ENCODE measurements around the gene PDZRN3. TPM values are rescaled to one million over a fixed set of nuclear protein-coding genes. Genes with fewer than 3 reads are reported as not detected.

PDZRN3 gene
- total and polyA plus RNA-seq, 7 donors = 2.5 to 39.3 (median 16.0) TPM

DNA sequence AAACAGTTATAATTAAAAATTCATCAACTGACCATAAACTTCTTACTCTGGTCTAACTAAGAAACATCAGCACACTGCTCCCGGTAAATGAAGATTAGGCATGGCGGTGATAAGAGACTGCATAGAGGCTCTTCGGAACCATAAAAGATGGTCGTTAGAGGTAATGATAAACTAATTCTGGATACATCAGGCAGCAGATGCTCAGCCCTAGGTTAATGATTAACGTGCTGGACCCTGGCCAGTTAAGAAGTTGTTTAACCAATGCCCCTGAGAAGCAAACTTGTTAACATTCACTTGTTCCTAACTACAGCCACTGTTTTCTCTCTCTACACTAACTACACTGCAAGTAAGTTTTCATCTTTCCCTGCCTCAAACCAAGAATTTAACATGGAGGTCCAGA is 111.5 kb downstream of the PDZRN3 start:
- Histone ChIP-seq H3K27ac (no peak overlapping the region), H3K36me3 (ENCODE audit: insufficient read depth in 1 of 2, low read depth in 1 of 2) (no peaks in the 10 kb centered on the region), H3K4me3 (no peak overlapping the region), H3K9me3 (no peaks in the 10 kb centered on the region), H3K27me3 (ENCODE audit: insufficient read depth in 3 of 3, low read length in 2 of 3) (no peaks in the 10 kb centered on the region), H3K4me1 (peaks cover 47% of the 10 kb centered on the region)
- ATAC-seq (no peak), DNase-seq (no peak)
- WGBS, 3 donors = 77 to 89% (median 83%) methylated on average over 5 of the region's 5 CpGs
- TF ChIP-seq, protein P1, sequence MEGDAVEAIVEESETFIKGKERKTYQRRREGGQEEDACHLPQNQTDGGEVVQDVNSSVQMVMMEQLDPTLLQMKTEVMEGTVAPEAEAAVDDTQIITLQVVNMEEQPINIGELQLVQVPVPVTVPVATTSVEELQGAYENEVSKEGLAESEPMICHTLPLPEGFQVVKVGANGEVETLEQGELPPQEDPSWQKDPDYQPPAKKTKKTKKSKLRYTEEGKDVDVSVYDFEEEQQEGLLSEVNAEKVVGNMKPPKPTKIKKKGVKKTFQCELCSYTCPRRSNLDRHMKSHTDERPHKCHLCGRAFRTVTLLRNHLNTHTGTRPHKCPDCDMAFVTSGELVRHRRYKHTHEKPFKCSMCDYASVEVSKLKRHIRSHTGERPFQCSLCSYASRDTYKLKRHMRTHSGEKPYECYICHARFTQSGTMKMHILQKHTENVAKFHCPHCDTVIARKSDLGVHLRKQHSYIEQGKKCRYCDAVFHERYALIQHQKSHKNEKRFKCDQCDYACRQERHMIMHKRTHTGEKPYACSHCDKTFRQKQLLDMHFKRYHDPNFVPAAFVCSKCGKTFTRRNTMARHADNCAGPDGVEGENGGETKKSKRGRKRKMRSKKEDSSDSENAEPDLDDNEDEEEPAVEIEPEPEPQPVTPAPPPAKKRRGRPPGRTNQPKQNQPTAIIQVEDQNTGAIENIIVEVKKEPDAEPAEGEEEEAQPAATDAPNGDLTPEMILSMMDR (IDR thresholded peaks at IDR 0.05) = no peak
- intact Hi-C loops (cut with DNase I) = loop anchor here in 1 of 2 donors (5.0 to 10.0 kb wide), 2 partner anchors 49 to 252 kb away; no protein-coding TSS in a partner anchor

DNA sequence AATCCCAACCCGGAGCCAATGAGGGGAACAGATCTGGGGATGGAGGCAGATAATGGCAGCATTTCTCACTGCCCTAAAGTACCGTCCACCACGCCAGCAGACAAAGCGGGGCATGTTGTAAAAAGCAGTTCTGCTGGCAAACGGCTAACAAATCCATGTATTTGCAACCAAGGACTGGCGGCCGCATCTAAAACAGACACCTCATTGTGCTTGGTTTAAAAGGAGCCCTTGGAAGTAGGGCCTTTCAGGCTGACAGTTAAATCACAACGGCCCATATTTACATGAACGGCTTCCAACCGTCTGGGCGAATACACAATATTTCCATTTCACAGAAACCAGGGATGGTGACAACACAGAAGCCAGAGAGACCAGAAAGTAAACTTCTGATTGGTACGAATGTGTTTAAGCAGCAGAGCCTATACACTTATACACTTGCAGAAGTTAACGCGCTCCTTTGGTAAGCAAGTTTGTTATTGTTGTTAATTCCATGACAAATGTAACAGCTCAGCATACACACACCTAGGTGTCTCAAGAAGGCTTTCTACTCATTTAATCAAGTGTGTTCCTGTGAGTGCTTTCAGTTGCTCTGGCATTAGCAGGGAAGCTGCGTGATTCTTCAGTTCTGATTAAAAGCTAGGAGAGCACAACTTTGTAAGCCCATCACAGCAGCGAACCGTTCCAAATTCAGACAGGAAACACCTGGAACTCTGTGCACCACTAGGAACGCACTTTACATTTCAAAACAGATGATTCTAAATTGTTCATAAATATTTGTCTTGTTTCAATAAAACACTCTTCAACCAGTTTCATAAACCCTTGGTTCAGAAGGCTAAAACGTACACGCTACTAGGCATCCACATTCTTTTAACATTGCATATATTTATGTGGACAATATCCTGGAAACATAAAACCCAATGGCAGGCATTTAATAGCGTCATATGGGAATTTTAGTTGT is 112.9 kb downstream of the PDZRN3 start:
- no peaks in the 10 kb centered on the region for H3K9me3 ChIP-seq
- no peaks in the 10 kb centered on the region for H3K36me3 ChIP-seq (ENCODE audit: insufficient read depth in 1 of 2, low read depth in 1 of 2)
- H3K27me3 ChIP-seq (ENCODE audit: insufficient read depth in 3 of 3, low read length in 2 of 3) = no peaks in the 10 kb centered on the region
- 71 to 80% (median 76%) methylated on average over 21 of the region's 21 CpGs for WGBS, 3 donors
- H3K4me1 ChIP-seq = peaks cover 41% of the 10 kb centered on the region
- TF ChIP-seq, protein P1 (IDR thresholded peaks at IDR 0.05) = no peak
- intact Hi-C loops (cut with DNase I) = loop anchor here in 1 of 2 donors (5.0 to 10.0 kb wide), 2 partner anchors 50 to 253 kb away; no protein-coding TSS in a partner anchor
- ATAC-seq (no peak), DNase-seq (no peak)
- H3K27ac ChIP-seq = peak overlapping the region; percentile 70
- no peak overlapping the region for H3K4me3 ChIP-seq

- Histone ChIP-seq H3K27me3 (ENCODE audit: insufficient read depth in 3 of 3, low read length in 2 of 3) (no peaks in the 10 kb centered on the region), H3K9me3 (no peaks in the 10 kb centered on the region), H3K27ac (peak overlapping the region; percentile 70), H3K36me3 (ENCODE audit: insufficient read depth in 1 of 2, low read depth in 1 of 2) (no peaks in the 10 kb centered on the region), H3K4me1 (peaks cover 38% of the 10 kb centered on the region), H3K4me3 (no peak overlapping the region)
- WGBS, 3 donors = 83 to 96% (median 85%) methylated on average over 3 of the region's 3 CpGs
- TF ChIP-seq, protein P1 (IDR thresholded peaks at IDR 0.05) = no peak
- ATAC-seq (no peak), DNase-seq (no peak)
- intact Hi-C loops (cut with DNase I) = loop anchor here in 1 of 2 donors (5.0 to 10.0 kb wide), 2 partner anchors 52 to 254 kb away; no protein-coding TSS in a partner anchor
Observed at GRCh38 chr3:73510784-73511183, 114.0 kb downstream of the PDZRN3 start.

DNA sequence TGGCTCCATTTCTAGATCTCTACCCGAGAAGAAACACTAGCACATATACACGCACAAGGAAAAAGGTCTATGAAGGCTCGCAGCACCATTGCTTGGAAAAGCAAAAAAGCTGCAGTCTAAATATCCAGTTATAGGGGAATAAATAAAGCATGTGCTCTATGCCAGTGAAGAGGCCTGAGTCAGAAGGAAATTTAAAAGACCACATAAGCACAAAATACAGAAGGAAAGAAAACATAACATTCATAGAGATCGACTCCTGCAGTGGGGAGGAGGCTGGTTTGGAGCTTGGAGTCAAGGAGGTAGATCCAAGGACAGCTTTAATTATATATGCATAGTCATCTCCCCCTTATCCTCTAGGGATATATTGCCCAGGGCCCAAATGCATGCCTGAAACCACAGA is 114.4 kb downstream of the PDZRN3 start:
- Histone ChIP-seq H3K27me3 (ENCODE audit: insufficient read depth in 3 of 3, low read length in 2 of 3) (no peaks in the 10 kb centered on the region), H3K4me1 (peaks cover 40% of the 10 kb centered on the region), H3K4me3 (no peak overlapping the region), H3K36me3 (ENCODE audit: insufficient read depth in 1 of 2, low read depth in 1 of 2) (no peaks in the 10 kb centered on the region), H3K9me3 (no peaks in the 10 kb centered on the region), H3K27ac (peak overlapping the region; percentile 70)
- WGBS, 3 donors = 87 to 96% (median 91%) methylated on average over 4 of the region's 4 CpGs
- intact Hi-C loops (cut with DNase I) = loop anchor here in 1 of 2 donors (5.0 to 10.0 kb wide), 2 partner anchors 52 to 254 kb away; no protein-coding TSS in a partner anchor
- ATAC-seq (no peak), DNase-seq (no peak)
- TF ChIP-seq, protein P1 (IDR thresholded peaks at IDR 0.05) = no peak

All from psoas muscle (tissue), 8 donors.